GM18861 (cell line): ENCODE data around the gene NOXRED1.

Experiments used
- ATAC-seq: cut with Tn5 transposase; IDR thresholded peaks from one replicate; pipeline ENCODE4 v1.9.1; 2021; ENCODE audit not compliant: unreplicated experiment

Gene NOXRED1

GRCh38 chr14:77344377-77344996 is 78.8 kb downstream of the NOXRED1 start:
- ATAC-seq: no peak
